NOMO-1 (cell line): ENCODE results near the gene RNF20.
"Not testable (repeated sequence)": the region's sequence is repeated elsewhere in the genome, so short reads cannot be mapped to it uniquely, and the experiment has no call there.

Source experiments
- DNase-seq, 2 experiments: peaks; one replicate each; lab custom pipeline; 2025; ENCODE audit not compliant: unreplicated experiment in 2 of 2; lab: John Stamatoyannopoulos, UW

RNF20 gene

DNA sequence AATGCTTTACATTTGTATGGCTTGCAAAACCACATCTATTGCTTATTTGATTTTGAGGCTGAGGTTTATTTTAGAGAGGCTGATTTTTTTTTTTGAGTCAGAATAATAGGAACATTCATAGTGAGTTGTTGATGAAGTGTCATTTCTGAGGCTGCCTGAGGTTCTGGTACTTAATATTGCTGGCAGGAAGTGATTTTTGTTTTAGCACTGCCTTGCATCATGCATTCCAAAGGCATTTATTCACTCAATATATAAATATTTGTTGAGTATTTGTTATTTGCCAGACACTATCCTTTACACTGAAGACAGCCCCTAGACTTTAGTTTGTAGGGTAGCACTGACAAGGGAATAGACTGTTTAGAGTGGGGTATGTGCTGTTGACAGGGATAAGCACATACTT, 2.7 kb downstream of the RNF20 start:
- DNase-seq, result no peak

DNA sequence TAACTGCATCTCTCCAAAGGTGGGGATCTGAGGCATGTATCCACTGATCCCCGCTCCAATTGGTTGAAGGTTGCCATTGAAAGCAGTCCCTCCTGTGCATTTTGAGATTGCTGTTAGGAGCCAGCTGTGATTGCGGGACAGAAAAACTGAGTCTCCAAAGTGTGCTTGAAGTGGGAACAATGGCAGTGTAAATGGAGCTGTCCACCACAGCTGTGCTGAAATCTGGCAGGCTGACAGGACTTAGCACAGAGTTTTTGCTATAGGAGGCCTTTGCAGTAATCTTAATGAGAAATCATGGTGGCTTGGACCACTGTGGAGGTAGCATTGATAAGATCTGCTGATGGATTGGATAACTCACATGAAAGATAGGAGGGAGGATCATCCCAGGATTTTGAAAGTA, 3.3 kb downstream of the RNF20 start:
- no peak for DNase-seq

DNA sequence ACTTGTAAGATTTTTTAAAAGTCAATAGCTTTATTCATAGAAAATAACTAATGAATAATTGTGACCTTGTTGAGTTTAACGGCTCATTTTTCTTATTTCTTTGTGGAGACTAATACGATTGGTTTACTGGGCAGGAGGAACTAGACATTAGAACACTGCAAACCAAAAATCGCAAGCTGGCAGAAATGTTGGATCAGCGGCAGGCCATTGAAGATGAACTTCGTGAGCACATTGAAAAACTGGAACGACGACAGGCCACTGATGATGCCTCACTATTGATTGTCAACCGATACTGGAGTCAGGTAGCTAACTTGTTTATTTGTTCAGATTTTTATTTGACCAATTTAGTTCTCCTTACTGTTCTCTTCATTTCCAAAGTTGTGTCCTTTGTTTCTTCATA, 6.4 kb downstream of the RNF20 start:
- no peak for DNase-seq

DNA sequence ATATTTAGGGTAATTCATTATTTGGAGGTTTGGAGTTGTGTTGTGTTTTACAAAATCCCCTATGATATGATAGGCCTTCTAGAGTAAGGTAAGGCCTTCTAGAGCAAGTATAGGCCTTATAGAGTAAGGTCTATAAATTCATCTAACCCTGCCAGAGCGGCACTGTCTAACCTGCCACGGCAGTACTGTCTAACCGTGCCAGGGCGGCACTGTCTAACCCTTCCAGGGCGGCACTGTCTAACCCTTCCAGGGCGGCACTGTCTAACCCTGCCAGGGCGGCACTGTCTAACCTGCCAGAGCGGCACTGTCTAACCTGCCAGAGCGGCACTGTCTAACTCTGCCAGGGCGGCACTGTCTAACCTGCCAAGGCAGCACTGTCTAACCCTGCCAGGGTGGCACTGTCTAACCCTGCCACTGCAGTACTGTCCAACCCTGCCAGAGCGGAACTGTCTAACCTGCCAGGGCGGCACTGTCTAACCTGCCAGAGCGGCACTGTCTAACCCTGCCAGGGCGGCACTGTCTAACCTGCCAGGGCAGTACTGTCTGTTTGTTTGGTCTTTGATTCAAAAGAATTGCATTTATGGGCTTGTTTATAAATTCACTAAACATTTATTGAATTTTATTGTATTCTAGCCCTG, 9.6 kb downstream of the RNF20 start:
- no peak for DNase-seq

DNA sequence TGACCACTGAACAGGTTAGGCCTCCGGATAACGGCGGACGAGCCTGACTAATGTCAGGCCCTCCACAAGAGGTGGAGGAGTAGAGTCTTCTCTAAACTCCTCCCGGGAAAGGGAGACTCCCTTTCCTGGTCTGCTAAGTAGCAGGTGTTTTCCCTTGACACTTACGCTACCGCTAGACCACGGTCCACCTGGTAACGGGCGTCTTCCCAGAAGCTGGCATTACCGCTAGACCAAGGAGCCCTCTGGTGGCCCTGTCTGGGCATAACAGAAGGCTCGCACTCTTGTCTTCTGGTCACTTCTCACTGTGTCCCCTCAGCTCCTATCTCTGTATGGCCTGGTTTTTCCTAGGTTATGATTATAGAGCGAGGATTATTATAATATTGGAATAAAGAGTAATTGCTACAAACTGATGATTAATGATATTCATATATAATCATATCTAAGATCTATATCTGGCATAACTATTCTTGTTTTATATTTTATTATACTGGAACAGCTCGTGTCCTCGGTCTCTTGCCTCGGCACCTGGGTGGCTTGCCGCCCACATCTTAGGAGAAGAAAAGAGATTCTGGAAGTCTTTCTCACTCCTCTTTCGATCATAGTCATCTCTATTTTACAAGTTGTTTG, 15.9 kb downstream of the RNF20 start:
- DNase-seq, result not testable (repeated sequence)

- no peak for DNase-seq
These were observed 28.1 kb downstream of the RNF20 start for GRCh38 chr9:101561740-101562139.

- DNase-seq, result no peak
These were observed 29.3 kb downstream of the RNF20 start for GRCh38 chr9:101562966-101563365.

- no peak for DNase-seq
These were observed 30.6 kb downstream of the RNF20 start for GRCh38 chr9:101564252-101564651.

- no peak for DNase-seq
These were observed 33.5 kb downstream of the RNF20 start for GRCh38 chr9:101566904-101567724.

DNA sequence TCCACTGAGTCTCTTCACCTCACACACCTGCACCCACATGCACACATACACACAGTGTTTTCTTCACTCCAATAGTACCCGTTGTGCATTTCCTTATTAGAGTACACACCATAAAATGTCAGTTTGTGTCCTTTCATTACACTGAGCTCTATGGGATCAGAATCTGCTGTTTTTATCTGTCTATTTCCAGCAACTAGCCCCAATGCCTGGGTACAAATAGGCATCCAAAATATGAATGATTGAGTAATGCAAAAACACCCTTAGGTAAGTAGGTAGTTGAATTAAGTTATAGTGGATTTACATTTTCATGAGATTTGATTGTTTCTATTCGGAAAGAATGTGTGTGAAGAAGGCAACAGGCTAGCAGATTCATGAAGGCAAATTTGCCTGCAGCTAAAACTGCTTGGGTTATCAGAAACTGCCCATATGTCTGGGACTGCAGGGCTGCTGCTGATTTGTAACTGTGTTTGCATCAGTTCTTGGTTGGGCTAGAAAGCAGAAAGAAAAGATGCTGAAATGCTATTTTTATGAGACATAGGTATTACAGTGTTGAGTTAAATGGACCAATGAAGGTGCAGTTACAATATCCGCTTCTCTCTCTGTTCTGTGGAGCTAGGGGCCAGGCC, 34.2 kb downstream of the RNF20 start:
- DNase-seq, result no peak

GRCh38 chr9:101569741-101570501, 36.3 kb downstream of the RNF20 start:
- DNase-seq, result peak in 1 of 2 experiments; percentile 47

DNA sequence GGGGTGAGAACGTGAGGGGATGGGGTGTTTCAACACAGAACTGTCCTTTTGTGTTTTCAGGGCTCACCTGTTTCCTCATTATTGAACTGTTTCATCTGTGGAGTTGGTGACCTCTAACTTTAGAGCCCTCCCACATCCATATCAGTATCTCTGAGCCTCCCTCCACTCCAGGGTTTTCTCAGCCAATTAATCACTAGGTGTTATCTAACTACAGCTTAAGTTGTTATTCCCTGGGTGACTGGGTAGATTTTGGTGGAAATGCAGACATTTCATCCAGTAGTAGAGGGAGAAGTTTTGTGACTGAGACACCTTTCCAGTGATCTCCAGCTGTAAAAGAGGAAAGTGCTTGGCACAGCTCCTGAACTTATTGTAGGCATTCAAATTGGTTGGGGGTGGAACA, 37.5 kb downstream of the RNF20 start:
- peak in 1 of 2 experiments; percentile 6 for DNase-seq

DNA sequence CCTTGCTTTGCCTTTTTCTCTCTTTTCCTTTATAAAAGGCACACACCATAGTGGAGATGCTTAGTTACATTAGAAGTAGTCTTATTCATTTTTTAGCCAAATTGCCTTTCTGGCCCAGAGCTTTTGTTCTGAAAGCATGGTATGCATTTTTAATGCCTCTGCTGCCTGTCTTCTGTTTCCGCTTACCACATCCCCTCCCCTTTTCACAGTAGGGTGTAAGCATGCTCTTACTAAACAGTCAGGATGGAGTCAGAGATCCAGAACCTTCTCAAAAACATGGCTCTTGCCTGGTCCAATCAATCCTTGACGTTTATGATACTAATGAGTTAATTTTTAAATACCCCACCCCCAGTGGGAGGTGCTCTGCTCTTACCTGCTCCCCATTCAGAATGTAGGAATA, 38.7 kb downstream of the RNF20 start:
- DNase-seq, result no peak

DNA sequence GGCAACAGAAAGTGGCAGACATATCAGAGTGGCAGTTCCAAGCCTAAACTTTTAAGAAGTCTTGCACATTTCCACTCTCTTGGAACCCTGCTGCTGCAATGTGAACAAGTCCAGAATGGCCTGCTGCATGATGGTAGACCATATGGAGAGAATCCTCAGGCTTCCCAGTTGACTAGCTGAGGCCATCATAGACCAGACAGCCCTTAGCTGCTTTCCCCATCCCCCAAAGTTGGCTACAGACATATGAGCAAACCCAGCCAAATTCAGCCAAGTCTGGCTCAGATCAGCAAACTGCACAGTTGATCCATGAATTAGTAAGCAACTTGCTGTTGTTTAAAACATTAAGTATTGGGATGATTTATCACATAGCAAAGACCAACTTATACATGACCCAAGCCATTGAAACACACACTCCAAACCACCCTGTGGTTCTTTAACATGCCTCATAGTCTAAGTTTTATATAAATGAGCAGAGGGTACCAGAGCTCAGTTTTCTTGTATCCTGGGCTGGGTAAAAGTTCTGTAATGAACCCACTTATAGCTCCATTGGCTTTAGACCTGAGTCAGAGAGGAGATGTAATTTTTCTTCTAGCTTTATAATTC, 41.2 kb downstream of the RNF20 start:
- no peak for DNase-seq

DNA sequence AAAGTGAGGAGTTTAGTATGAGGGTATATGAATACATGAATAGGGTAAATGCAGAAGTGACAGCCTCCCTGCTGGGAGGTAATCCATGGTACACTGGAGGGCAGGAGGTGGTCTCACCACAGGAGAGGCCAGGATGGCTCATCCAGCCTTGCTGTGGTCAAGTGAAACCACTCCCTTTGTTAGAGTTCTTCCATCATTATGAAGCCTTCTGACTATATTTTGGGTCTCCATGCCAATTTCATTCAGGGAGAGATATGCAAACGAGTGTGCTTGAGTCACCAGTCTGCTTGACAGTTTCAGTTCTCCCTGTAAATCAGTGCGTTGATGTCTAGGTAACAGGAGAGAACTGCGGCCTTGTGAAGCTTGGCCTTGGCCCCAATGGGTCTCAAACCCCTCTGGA, 44.7 kb downstream of the RNF20 start:
- peak; percentile 31 to 74 for DNase-seq

GRCh38 chr9:101579711-101580545, 46.3 kb downstream of the RNF20 start:
- peak; percentile 56 to 73 for DNase-seq

- DNase-seq, result no peak
These were observed 48.9 kb downstream of the RNF20 start for GRCh38 chr9:101582553-101582952.

DNA sequence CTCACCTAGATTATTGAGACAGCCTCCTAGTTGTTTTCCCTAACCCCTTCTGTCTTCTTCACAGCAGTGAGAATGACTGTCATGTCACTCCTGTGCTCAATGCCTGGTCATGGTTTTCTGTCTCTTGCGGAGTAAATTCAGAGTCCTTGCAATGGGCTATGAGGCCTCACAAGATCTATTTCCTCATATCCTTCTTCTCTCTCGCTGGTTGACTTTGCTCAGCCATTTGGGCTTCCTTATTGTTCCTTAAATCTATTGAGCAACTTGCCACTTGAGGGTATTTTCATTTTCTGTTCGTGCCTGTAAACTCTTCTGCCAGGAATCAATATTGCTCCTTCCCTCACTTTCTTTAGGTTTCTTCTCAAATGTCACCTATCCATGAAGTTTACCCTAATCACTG, 52.1 kb downstream of the RNF20 start:
- DNase-seq, result peak; percentile 73 to 92

DNA sequence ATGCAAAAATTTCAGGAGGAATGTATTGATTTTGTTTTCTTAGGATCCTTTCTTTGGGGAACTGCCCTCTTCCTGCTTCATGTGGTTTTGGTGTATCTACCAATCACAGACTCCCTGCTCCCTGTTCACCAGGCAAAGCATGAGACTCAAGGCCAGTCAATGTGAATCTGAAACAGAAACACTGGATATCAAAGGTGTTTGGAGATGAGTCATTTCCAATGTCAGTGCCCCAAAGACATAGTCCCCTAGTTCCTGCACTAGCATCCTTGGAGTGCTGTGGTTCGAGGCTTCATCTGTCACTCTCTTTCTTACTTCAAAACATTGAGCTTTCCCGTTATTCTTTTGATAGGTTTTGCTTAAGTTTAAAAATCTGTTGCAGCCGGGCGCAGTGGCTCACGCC, 53.0 kb downstream of the RNF20 start:
- peak in 1 of 2 experiments; percentile 5 for DNase-seq
